ENCODE data around the gene NEK3.
"Not testable (repeated sequence)": the region's sequence is repeated elsewhere in the genome, so short reads cannot be mapped to it uniquely, and the experiment has no call there.

Gene NEK3

GRCh38 chr13:52159159-52159982 lies at the start of gene NEK3:
TSS of gene NEK3 (minus strand) at chr13:52159597. CDS start at chr13:52156191, 3,406 bp downstream.
- DNase-seq = peak; percentile 75 to 83

- not testable (repeated sequence) for DNase-seq
Measured at GRCh38 chr13:52208384-52208783, 49.0 kb upstream of the NEK3 start.

- not testable (repeated sequence) for DNase-seq
Measured at GRCh38 chr13:52207896-52208295, 48.5 kb upstream of the NEK3 start.

GRCh38 chr13:52207337-52207736 lies 47.9 kb upstream of the NEK3 start:
- not testable (repeated sequence) for DNase-seq

- DNase-seq = not testable (repeated sequence)
Measured at GRCh38 chr13:52204546-52204945, 45.1 kb upstream of the NEK3 start.

- peak; percentile 71 to 84 for DNase-seq
Measured at GRCh38 chr13:52203864-52204263, 44.5 kb upstream of the NEK3 start.

GRCh38 chr13:52202506-52202905 lies 43.1 kb upstream of the NEK3 start:
- not testable (repeated sequence) for DNase-seq

GRCh38 chr13:52201439-52202193 lies 42.2 kb upstream of the NEK3 start:
- peak; percentile 60 to 69 for DNase-seq

GRCh38 chr13:52195401-52195837 lies 36.0 kb upstream of the NEK3 start:
- DNase-seq = peak; percentile 89

GRCh38 chr13:52194184-52194868 lies 34.9 kb upstream of the NEK3 start:
- peak; percentile 77 to 82 for DNase-seq

GRCh38 chr13:52193587-52194183 lies 34.3 kb upstream of the NEK3 start:
- peak; percentile 43 to 52 for DNase-seq

GRCh38 chr13:52187424-52188187 lies 28.2 kb upstream of the NEK3 start:
- DNase-seq = not testable (repeated sequence)

- DNase-seq = no peak
Measured at GRCh38 chr13:52187029-52187423, 27.6 kb upstream of the NEK3 start.

- not testable (repeated sequence) for DNase-seq
Measured at GRCh38 chr13:52181316-52181954, 22.0 kb upstream of the NEK3 start.

GRCh38 chr13:52179925-52180324 lies 20.5 kb upstream of the NEK3 start:
- no peak for DNase-seq

- no peak for DNase-seq
Measured at GRCh38 chr13:52177276-52177675, 17.9 kb upstream of the NEK3 start.

- peak; percentile 75 to 87 for DNase-seq
Measured at GRCh38 chr13:52173970-52174369, 14.6 kb upstream of the NEK3 start.

- DNase-seq = no peak
Measured at GRCh38 chr13:52173373-52173772, 14.0 kb upstream of the NEK3 start.

GRCh38 chr13:52171686-52172085 lies 12.3 kb upstream of the NEK3 start:
- not testable (repeated sequence) for DNase-seq

- DNase-seq = not testable (repeated sequence)
Measured at GRCh38 chr13:52170828-52171391, 11.5 kb upstream of the NEK3 start.

- DNase-seq = no peak
Measured at GRCh38 chr13:52169839-52170238, 10.4 kb upstream of the NEK3 start.
